HEK293 (cell line): Measurements from ENCODE around the gene ZSCAN25.

Experiments
- ZNF184 ChIP-seq: fragments of 450-650 bp; IDR thresholded peaks from 2 replicates; pipeline ENCODE4 v1.5.1; 2018; ENCODE audit warnings: missing biosample characterization, mild to moderate bottlenecking, missing genetic modification characterization
- ZNF423 ChIP-seq: fragments of 450-650 bp; formaldehyde crosslinking; IDR thresholded peaks from 2 replicates; pipeline ENCODE4 v1.5.1; 2016; ENCODE audit warnings: missing biosample characterization, missing genetic modification characterization

GRCh38 chr7:99573257-99573656, 43.5 kb upstream of the ZSCAN25 start:
- TF ChIP-seq ZNF423 (tag by site-specific recombination) (no peak), ZNF184 (no peak)
